Heart left ventricle (tissue), 16 donors: Measurements from ENCODE around the gene ADAMTS20. TPM values are rescaled to one million over a fixed set of nuclear protein-coding genes. Genes with fewer than 3 reads are reported as not detected.
"Not testable (repeated sequence)": the region's sequence is repeated elsewhere in the genome, so short reads cannot be mapped to it uniquely, and the experiment has no call there.

Source experiments
- ATAC-seq, 4 donors: fragments of 200-7000 bp; cut with Tn5 transposase; one replicate each; pipeline ENCODE4 v1.9.1; 2020 to 2022; ENCODE audit warnings: moderate library complexity in 4 of 4, mild to moderate bottlenecking in 3 of 4, moderate number of reproducible peaks in 1 of 4
- DNase-seq, 5 donors: peaks; one replicate each; pipeline ENCODE4 v3.0.0-alpha.2; 2020
- H3K27ac ChIP-seq, 12 donors: fragments of 200-600 bp; sonication (generic) in 4 of 12; one replicate each; pipeline versions ENCODE4 v1.5.0 to v1.8.0; 2016 to 2022; ENCODE audit warnings: mild to moderate bottlenecking in 2 of 12
- H3K27me3 ChIP-seq, 9 donors: fragments of 200-600 bp; sonication (generic) in 2 of 9; one replicate each; pipeline versions ENCODE4 v1.5.1 to v1.8.0; 2016 to 2022; ENCODE audit warnings: mild to moderate bottlenecking in 3 of 9
- H3K36me3 ChIP-seq, 9 donors: fragments of 200-600 bp; sonication (generic) in 2 of 9; one replicate each; pipeline versions ENCODE4 v1.5.0 to v1.8.0; 2018 to 2022; ENCODE audit warnings: mild to moderate bottlenecking in 2 of 9
- H3K4me1 ChIP-seq, 12 donors: fragments of 200-600 bp; sonication (generic) in 4 of 12; one replicate each; pipeline versions ENCODE4 v1.5.0 to v1.8.0; 2016 to 2022; ENCODE audit warnings: mild to moderate bottlenecking in 3 of 12
- H3K4me3 ChIP-seq, 12 donors: fragments of 200-600 bp; sonication (generic) in 4 of 12; one replicate each; pipeline versions ENCODE4 v1.5.0 to v1.8.0; 2017 to 2022; ENCODE audit warnings: mild to moderate bottlenecking in 9 of 12, moderate library complexity in 4 of 12
- H3K9me3 ChIP-seq, 12 donors: fragments of 200-600 bp; sonication (generic) in 4 of 12; one replicate each; pipeline versions ENCODE4 v1.5.0 to v1.8.0; 2016 to 2022; ENCODE audit warnings: mild to moderate bottlenecking in 1 of 12
- CTCF ChIP-seq, 12 donors: fragments of 200-600 bp; sonication (generic) in 4 of 12; IDR thresholded peaks; one replicate each; pipeline versions ENCODE4 v1.5.0 to v1.8.0; 2018 to 2022; ENCODE audit warnings: antibody characterized with exemption in 12 of 12, mild to moderate bottlenecking in 5 of 12
- POLR2A ChIP-seq, 2 donors: fragments of 450-650 bp; IDR thresholded peaks; one replicate each; pipeline ENCODE4 v1.6.1; 2017; ENCODE audit warnings: antibody characterized with exemption in 2 of 2, mild to moderate bottlenecking in 2 of 2, moderate library complexity in 2 of 2
- WGBS, 4 donors: extraction: QIAGEN DNeasy Blood & Tissue Kit in 2 of 4; methylation state at CpG; one replicate each; pipeline versions ENCODE4 v1.1.5 to v1.1.7; 2013 to 2018; 5-methylcytosine and 5-hydroxymethylcytosine counted together
- intact Hi-C, 10 donors: fragments of 100-400 bp; cut with DNase I; formaldehyde crosslinking; loops; one replicate each; pipeline versions ENCODE4 v1.11.1 to v1.14.2; 2022
- polyA plus RNA-seq, 2 donors: library from polyadenylated mRNA; stranded (reverse); fragments of 200-250 nt; gene quantifications; one replicate each; pipeline ENCODE4 v1.2.3, GENCODE V29; 2013
- total RNA-seq, 9 donors: library from RNA; depleted of rRNA in 2 of 9; stranded (reverse); fragments of >200 nt in 2 of 9; fragmentation: NEBNext Ultra II Directional in 3 of 9; extraction: Animal tissue kit (Norgen Biotek cat#: 25700) in 3 of 9; gene quantifications; one replicate each; pipeline versions ENCODE4 v1.1.0 to v1.2.4, GENCODE V29; 2016 to 2023
- donor health status: ischemic (EF 13 %, LVEDD 7.1; RV severe dilation, severe dysfunction).
- donor health status: healthy with polysubstance abuse.
- donor health status: DM: no; HTN: yes; CAD: no.
- donor health status: DM: no; HTN: no; CAD: no.
- donor health status: ischemic (EF 25% LVEDD 6.9; RV normal size, moderate dysfunction).
- donor health status: ischemic (EF 25% LVEDD 5.7; RV mildly dilated, moderate dysfunction).
- donor health status: healthy.
- donor health status: DM: yes; HTN: yes; CAD: no.
- donor health status: ischemic (EF 35%, LVEDD 5.7; RV mildly dilated, moderate dysfunction).
- donor health status: nonischemic (EF 11% LVEDD 7.7; RV severe dilation, severe dysfunction).
- donor health status: DM: yes; HTN: yes; CAD: no.
- donor health status: PGD.
- donor health status: ischemic (EF 29% LVEDD 5.4; RV normal size, mild dysfunction).
- donor health status: nonischemic (EF 23%, LVEDD 6.1; RV moderate dilation, normal function).

ADAMTS20 gene
- total and polyA plus RNA-seq, 11 donors = 0.05 TPM; not detected in 10

GRCh38 chr12:43370263-43370662 lies 181.7 kb downstream of the ADAMTS20 start:
- Histone ChIP-seq H3K4me3 (no peak overlapping the region), H3K27ac (no peak overlapping the region), H3K36me3 (no peaks in the 10 kb centered on the region), H3K27me3 (no peaks in the 10 kb centered on the region), H3K4me1 (no peaks in the 10 kb centered on the region), H3K9me3 (no peaks in the 10 kb centered on the region)
- TF ChIP-seq CTCF (IDR thresholded peaks at IDR 0.05) = no peak
- TF ChIP-seq POLR2A (IDR thresholded peaks at IDR 0.05) = no peak
- no peak for ATAC-seq
- intact Hi-C loops = no loop called here
- 53 to 80% (median 65%) methylated on average over 1 of the region's 1 CpG for WGBS, 4 donors
- no peak for DNase-seq

- 77 to 84% (median 78%) methylated on average over 2 of the region's 2 CpGs for WGBS, 4 donors
These were observed 188.9 kb downstream of the ADAMTS20 start for GRCh38 chr12:43362910-43363694.

GRCh38 chr12:43361031-43361710 lies 190.8 kb downstream of the ADAMTS20 start:
- DNase-seq (no peak), ATAC-seq (no peak)
- no peak overlapping the region for H3K4me3 ChIP-seq
- TF ChIP-seq POLR2A (IDR thresholded peaks at IDR 0.05) (no peak), CTCF (IDR thresholded peaks at IDR 0.05) (no peak)
- no peaks in the 10 kb centered on the region for H3K27me3 ChIP-seq
- no peaks in the 10 kb centered on the region for H3K36me3 ChIP-seq
- no peaks in the 10 kb centered on the region for H3K9me3 ChIP-seq
- H3K4me1 ChIP-seq = no peaks in the 10 kb centered on the region
- no peak overlapping the region for H3K27ac ChIP-seq
- intact Hi-C loops = no loop called here
- WGBS, 4 donors = 75 to 83% (median 80%) methylated on average over 6 of the region's 6 CpGs

More at GRCh38 chr12:43362910-43363694, 188.9 kb downstream of the ADAMTS20 start:
- no peaks in the 10 kb centered on the region for H3K9me3 ChIP-seq
- H3K4me3 ChIP-seq = no peak overlapping the region
- intact Hi-C loops = no loop called here
- H3K27me3 ChIP-seq = no peaks in the 10 kb centered on the region
- ATAC-seq (no peak), DNase-seq (no peak)
- no peak overlapping the region for H3K27ac ChIP-seq
- TF ChIP-seq CTCF (IDR thresholded peaks at IDR 0.05) (no peak), POLR2A (IDR thresholded peaks at IDR 0.05) (no peak)
- H3K36me3 ChIP-seq = no peaks in the 10 kb centered on the region
- H3K4me1 ChIP-seq = no peaks in the 10 kb centered on the region

- H3K27me3 ChIP-seq, H3K27ac ChIP-seq, ATAC-seq, intact Hi-C loops, H3K4me3 ChIP-seq, H3K9me3 ChIP-seq, H3K4me1 ChIP-seq, DNase-seq, H3K36me3 ChIP-seq: not testable (repeated sequence)
- 89 to 95% (median 92%) methylated on average over 10 of the region's 10 CpGs for WGBS, 4 donors
These were observed 192.0 kb downstream of the ADAMTS20 start for GRCh38 chr12:43360001-43360400.
